NCI-H2227 (cell line): ENCODE data around the gene CD2.
A peak's percentile ranks its signal among the peaks of the same experiment; 100 is the strongest.
"Not testable (repeated sequence)": the region's sequence is repeated elsewhere in the genome, so short reads cannot be mapped to it uniquely, and the experiment has no call there.

Experiments used
- DNase-seq: peaks from one replicate; lab custom pipeline; 2025; ENCODE audit not compliant: unreplicated experiment; lab: John Stamatoyannopoulos, UW

CD2 gene

GRCh38 chr1:116731439-116731838 lies 22.8 kb upstream of the CD2 start:
- DNase-seq = no peak

GRCh38 chr1:116732726-116733125 lies 21.5 kb upstream of the CD2 start:
- DNase-seq = no peak

DNA sequence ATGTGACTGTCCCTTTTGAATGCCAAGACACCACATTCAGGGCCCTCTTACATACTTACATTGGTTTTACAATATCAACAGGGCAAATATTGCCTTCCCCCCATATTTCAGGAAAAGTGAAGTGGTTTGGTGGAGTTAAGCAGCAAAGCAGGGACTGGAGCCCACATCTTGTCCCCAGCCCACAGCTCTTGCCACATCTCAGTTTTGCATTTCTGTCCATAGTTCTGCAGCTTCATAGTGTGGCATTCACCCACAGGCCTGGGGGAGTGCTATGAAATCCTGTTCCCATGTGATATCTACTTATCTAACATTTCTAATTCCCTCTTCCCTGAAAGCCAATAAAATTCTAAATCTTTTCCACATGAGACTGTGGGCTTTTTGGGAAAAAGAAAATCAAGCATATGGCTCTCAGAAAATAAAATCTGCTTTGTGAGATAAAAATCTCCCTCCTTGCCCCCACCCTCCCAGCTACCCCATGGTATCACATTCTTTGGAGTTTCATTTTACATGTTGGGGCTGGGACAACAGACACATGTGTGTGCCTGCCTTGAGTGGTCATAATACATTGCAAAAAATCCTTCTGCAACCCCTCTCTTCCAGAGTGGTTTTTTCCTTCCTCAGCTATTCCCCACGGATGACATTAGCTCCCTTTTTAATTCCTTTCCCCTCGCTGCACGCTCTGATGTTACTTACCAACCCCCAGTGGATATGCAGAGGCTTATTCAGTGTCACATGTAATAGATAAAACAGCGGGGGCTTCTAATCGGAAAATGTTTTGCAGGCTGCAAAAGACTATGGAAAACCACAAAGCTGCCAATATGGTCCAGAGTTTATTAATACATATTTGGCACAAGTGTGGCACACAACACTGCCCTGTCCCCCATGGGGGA lies 20.5 kb upstream of the CD2 start:
- DNase-seq = no peak

DNA sequence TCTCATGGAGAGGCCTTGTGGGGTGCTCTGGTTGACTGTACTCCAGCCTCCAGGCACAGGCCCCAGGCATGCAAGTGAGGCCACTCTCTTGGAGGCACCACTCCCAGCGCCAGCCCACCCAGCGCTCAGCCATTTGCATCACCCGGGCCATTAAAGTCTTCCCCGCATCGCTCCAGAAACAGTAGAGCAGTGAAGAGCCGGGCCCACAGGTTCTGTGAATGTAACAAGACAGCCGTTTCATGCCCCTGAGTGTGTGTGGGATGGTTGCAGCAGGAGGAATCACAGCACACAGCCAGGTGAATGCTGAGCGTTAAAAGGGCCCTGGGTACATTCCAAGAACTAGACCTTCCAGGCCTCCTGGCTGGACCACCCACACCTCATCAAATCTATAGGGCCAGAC lies 19.0 kb upstream of the CD2 start:
- DNase-seq = no peak

DNA sequence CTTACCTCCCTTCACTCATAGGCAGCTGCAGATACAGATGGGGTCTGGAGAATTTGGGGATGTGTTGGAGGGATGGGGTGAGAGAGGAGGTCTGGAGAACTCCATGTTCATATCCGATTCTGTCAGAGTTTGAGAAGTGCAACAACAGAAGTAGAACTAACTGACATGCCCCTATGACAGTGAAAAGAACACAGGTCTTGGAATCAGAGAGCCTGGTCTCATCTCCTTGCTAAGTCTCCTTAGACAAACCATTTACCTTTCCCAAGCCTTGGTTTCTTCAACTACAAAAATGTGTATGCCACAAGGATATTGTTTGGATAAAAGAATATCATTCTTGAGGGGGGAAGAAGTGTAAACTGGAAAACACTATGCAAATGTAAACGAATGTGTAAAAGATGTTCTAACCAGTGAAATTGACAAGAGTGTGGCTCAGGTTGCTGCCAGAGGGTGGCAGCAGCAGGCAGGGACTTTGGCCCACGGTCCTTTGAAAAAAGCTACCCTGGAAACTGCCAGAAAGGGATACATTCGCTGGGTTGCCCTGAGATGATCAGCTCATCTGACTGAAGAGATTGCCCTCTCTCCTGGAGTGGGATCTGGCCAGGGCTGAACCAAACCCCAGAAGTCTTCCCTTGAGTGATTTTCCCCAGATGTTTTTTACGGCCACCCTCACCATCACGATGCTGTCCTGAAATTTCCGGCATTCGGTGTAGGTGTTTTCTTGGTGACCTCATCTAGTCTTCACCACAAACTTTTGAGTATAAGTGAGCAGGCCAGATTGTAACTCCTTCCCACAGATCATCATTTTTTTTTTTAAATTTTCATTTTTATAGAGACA lies 17.0 kb upstream of the CD2 start:
- DNase-seq = peak; percentile 59

- DNase-seq = no peak
Measured at GRCh38 chr1:116737855-116738321, 16.3 kb upstream of the CD2 start.

- DNase-seq = no peak
Measured at GRCh38 chr1:116738673-116739370, 15.4 kb upstream of the CD2 start.

DNA sequence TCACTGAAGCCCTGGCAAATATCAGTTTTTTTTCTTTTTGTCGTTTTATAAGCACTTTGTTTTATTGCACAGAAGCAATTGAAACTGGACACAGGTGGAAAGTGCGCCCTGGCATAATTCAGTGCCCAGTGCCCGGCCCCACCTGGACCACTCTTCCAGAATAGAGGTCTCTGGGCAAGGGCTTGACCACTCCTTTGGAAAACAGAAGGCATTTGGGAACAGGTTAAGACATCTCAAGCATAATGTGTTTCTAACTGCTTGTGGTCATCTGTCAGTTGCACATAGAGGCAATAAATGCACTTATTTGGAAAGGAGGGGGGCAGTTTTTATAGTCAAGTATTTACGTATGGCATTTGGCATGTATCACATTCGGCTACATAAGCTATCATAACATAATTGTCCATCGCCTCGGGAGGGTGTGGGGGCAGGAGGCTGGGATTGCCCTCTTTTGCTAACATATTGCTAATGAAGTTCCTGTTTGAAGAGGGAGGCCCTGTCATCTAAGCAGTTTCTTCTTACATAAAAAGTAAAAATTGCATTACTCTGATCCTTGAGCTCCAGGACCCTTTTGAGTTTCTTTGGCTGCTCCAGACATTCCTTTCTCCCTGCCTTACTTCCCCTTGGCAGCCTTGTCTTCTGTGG lies 14.7 kb upstream of the CD2 start:
- DNase-seq = no peak

- no peak for DNase-seq
Measured at GRCh38 chr1:116740296-116740695, 13.9 kb upstream of the CD2 start.

- DNase-seq = no peak
Measured at GRCh38 chr1:116740746-116741145, 13.5 kb upstream of the CD2 start.

DNA sequence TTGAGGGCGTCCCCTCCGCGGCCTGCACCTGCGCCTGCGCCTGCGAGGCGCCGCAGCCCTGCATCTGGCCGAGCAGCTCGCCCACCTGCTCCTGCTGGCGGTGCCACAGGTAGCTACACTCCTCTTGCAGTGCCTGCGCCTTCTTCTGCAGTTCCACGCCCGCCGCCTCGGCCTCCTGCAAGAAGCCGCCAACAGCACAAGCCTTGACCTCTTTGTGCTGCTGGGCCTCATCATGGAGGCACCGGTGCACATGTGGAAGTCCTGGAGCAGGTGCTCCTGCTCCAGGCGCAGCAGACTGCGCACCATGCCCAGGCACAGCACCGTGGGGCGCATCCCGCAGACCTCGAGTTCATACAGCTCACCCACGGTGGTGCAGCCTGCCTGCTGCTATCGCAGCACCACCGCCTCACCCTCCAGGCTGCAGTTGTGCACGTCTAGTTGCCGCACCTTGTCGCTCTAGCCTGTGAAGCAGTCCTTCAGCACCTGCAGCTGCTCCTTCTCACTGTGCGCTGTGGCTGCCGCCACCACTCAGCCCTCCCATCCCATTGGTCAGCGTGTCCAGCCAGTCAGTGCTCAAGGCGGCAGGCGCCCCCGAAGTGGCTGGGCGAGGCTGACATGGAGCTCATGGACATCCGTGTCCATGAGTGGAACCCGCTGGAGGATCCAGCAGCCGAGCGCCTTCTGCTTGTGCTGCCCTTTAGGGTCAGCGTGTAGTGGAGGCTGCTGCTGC lies 12.2 kb upstream of the CD2 start:
- no peak for DNase-seq

GRCh38 chr1:116743535-116743934 lies 10.7 kb upstream of the CD2 start:
- no peak for DNase-seq

DNA sequence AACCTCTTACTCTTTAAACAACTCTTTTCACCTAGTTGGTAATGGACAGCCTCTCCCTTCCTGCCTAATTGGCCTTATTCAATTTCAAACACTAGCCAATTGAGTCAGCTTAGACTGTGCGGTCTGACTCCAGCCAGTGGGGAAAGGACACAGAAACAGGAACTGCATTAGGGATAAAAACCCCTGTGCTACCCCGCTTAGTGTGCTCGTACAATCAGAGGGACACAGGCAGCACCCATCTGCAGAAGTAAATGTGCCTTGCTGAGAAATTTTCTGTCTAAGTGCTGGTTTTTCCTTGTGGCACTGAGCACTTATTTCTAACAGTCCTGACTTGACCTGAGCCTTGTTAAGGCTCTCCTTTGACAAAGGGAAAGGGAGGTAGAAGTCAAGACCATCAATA lies 6.0 kb upstream of the CD2 start:
- DNase-seq = no peak

- DNase-seq = no peak
Measured at GRCh38 chr1:116751146-116751545, 3.1 kb upstream of the CD2 start.

- peak; percentile 14 for DNase-seq
Measured at GRCh38 chr1:116751621-116752020, 2.6 kb upstream of the CD2 start.

- DNase-seq = no peak
Measured at GRCh38 chr1:116753312-116753711, 918 bp upstream of the CD2 start.

GRCh38 chr1:116755066-116755465 lies 836 bp downstream of the CD2 start:
- no peak for DNase-seq

GRCh38 chr1:116755681-116756080 lies 1.5 kb downstream of the CD2 start:
- DNase-seq = no peak

- DNase-seq = not testable (repeated sequence)
Measured at GRCh38 chr1:116756092-116756491, 1.9 kb downstream of the CD2 start.

- DNase-seq = not testable (repeated sequence)
Measured at GRCh38 chr1:116758456-116758815, 4.2 kb downstream of the CD2 start.
